NCI-H146 treated with DMSO at 0.1 percent for 48 hours (cell line): ENCODE measurements around the gene SVOP.
"Not testable (repeated sequence)": the region's sequence is repeated elsewhere in the genome, so short reads cannot be mapped to it uniquely, and the experiment has no call there.

ENCODE experiments used
- DNase-seq: peaks from one replicate; lab custom pipeline; 2025; ENCODE audit not compliant: unreplicated experiment; lab: John Stamatoyannopoulos, UW

Gene SVOP

DNA sequence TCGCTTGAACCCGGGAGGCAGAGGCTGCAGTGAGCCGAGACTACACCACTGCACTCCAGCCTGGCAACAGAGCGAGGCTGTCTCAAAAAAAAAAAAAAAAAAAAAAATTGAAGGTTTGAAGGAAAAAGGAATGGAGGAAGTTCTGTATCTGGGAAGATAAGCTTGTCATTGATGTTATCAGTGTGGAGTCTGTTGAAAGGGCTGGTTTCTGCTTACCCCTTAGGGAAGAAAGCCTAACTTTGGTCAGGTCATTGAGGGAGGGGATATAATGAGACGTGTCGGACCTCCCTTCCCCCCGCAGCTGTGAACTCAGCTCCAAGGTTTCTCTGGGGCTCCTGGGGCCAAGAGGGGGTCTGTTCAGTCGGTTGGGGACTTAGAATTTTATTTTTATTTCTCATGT is 124.5 kb downstream of the SVOP start:
- no peak for DNase-seq

- DNase-seq = no peak
These were observed 125.6 kb downstream of the SVOP start for GRCh38 chr12:108895220-108895802.

DNA sequence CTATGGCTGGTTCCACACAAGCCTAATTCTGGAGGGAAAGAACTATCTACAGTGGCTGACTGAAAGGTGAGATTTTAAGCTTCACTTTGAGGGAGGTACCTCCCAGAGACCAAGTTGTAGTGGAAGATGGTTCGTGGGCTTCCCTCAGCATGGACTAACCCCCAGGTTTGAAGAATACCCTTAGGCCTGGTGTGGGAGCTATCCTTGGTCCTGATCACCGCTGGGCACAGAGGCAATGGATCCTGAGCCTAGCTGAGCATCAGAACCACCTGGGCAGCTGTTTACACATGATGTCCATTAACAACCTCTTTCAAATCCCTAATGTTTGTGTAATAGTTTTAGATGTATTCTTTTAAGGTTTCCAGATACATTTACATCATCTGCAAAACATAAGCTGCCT is 130.7 kb downstream of the SVOP start:
- no peak for DNase-seq

DNA sequence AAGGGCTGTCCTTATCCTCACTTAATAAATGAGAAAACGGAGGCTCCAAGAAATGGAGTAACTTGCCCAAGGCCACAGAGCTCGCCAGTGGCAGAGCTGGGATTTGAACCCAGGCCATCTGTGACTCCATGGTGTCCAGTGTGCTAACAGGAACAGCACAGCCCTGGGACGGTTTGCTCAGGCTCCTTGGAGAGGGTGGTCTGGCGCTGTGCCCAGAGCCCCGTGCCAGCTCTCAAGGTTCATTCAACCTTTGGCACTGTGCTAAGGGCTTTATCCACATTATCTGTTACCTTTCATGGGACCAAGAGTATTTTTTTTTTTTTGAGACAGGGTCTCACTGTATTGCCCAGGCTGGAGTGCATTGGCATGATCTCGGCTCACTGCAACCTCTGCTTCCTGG is 132.8 kb downstream of the SVOP start:
- DNase-seq = no peak

DNA sequence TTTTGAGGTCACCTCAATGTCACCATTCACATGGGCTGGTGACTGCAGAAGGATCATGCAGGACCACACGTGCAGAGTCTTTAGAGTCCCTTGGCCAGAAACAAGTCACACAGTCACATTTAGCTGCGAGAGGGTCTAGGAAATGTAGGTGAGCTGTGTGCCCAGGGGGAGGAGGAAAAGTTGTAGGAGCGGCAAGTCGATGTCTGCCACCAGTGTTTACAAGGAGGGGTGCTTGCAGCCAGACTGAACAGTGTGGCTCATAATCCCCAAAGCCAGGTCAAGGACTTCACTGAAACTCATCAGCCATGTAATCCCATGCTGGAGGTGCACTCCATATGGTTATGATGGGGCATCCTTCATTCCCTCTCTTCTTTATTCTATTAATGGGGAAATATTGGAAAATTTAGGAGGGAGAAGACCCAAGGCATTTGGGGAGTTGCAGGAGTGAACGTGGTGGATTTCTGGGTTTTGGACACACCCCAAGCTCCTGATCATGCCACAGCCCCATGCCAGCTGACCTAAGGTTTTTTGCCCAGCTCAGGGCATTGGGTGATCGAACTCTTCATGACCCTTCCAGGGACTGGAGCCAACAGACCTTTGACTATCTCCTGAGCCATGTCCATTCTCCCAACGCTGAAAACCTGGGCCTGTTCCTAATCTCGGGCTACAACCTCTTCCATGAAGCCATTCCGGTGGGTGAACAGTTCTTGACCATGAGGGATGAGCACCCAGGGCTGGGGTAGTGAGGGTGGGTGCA is 133.8 kb downstream of the SVOP start:
- DNase-seq = no peak

DNA sequence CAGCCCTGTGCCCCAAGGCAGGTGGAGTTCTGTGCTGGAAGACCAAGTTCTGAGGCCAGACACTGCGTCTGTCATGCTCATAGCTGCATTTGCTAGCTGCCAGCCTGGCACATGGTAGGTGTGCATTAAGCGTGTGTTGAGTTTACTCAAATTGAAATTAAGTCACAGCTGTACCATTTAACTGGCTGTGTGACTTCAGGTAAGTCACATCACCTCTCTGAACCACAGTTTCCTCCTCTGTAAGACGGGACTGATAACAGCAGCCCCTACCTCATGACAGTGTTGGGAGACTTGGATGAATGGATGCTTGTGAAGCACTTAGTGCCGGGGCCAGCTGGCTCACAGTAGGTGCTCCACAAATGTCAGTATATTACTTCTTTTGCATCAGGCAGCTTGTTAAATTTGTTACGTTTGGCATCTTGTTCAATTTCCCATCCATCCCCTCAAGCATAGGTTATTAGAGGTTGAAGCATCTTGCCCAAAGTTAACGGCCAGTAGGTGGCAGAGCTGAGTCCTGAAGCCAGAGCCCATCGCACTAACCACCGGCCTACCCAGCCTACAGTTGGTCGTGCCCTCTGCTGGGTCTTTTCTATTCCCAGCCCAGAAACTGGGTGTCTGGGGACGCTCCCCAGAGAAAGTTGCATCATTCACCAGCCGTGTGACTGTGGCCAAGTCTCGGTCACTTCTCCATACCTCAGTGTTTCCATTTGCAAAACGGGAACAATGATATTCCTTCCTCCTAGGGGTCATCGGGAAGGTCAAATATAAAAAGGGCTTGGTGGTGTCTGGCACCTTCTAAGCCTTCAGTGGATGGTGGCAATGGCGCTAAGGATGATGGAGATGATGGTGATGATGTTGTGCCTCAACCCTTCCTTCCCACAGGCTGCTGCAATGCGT is 136.5 kb downstream of the SVOP start:
- DNase-seq = peak; percentile 17

DNA sequence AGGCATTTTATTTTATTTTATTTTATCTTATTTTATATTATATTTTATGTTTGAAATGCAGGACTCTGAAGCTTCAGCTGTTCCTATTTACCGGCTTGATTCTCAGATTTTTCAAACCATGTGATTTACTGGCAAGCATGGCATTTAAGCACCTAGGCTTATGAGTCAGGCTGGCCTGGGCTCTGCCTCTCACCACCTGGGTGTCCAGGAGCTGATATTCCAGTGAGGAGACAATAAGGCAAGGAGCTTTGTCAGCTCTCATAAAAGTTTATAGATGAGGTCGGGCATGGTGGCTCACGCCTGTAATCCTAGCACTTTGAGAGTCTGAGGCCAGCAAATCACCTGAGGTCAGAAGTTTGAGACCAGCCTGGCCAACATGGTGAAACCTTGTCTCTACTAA is 138.9 kb downstream of the SVOP start:
- DNase-seq = no peak

DNA sequence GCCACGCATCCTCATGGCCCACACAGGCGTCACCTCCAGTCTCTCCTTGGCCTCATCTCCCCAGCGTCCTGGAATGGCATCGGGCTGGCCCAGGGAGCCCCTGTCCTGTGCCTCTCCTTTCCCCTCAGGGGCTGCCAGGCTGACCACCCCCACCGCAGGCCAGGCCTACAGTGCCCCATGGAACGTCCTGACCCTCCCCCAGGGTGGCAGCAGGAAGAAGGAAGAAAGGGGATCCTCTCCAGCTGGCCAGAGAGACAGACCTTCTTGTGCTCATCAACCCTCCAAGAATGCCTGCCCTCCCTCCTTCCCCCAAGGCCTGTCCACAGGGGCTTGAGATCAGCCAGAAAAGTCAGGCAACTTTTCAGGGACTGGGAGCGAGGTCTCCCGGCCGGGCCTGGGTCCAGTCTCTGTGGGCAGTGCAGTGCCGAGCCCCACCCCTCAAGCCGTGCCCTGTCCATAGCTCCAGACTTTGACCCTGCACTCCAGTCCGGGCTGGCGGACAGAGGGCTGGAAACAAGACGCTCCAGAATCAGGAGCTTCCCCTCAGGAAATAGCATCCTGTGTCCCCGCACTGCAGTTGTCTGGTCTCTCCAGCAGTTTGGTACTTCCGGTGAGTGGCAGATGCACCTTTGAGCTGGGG is 141.1 kb downstream of the SVOP start, which contains the start of gene DAO:
DAO (plus strand) TSS at position 478 of the 640 bp plus-strand sequence. CDS start 4,915 bp downstream, outside the sequence.
- no peak for DNase-seq

DNA sequence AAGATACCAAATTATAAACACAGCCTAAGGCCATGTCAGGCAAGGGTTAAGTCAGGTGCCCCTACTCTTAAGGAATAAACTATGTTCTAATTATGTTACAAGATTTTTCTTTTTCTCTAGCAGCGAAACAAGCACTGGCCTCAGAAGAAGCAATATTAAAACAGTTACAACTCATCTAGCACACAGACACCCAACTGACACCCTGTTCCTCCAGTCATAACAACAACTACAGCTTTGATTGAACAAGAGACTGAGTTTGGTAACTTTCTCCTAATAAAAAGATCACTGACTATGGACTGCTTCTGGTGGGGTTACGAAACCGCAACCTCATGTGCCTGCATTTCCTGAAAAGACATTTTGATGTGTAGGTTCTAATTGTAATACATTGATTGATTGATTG is 144.3 kb downstream of the SVOP start:
- no peak for DNase-seq

DNA sequence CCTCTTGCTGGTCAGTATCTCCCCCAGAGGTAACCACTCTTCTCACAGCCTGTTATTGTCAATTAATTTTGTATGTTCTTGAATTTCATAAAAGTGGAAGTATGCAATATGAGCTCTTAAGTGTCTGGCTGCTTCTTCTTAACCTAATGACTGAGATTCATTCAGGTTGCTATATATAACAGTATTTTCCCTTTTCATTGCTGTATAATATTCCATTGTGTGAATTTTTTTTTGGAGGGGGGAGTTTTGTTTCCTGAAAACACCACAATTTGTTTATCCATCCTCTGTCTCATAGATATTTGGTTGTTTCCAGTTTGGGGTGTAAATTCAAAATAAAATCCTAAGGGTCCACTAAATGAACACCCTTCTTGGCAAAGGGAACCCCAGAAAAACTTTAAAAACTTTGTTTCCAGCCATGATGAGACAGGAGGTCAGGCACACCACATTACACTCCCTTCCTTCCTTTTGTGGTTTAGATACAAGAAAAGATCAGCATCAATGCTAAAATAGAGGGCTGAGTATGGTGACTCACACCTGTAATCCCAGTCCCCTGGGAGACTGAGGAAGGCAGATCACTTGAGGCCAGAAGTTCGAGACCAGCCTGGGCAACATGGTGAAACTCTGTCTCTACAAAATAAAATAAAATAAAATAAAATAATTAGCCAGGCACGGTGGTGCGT is 145.0 kb downstream of the SVOP start:
- DNase-seq = no peak

DNA sequence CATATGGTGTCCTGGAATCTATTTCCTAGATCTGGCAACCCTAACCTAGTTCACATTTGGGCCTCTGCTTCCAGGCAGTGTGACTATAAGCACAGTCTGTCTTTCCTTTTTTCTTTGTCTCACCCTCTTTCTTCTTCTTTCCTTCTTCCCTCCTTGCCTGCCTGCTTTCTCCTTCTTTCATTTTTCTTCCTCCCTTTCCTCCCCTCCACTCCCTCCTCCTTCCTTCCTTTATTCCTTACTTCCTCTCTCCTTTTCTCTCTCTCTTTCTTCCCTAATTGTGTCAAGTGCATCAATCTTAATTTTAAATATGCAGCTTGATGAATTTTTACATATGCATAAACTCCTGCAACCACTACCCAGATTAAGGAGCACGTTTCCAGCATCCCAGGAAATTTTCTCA is 145.6 kb downstream of the SVOP start:
- DNase-seq = no peak

GRCh38 chr12:108868781-108869180 is 152.1 kb downstream of the SVOP start:
- DNase-seq = no peak

- not testable (repeated sequence) for DNase-seq
These were observed 154.8 kb downstream of the SVOP start for GRCh38 chr12:108866083-108866482.

- DNase-seq = no peak
These were observed 155.7 kb downstream of the SVOP start for GRCh38 chr12:108865169-108865568.

DNA sequence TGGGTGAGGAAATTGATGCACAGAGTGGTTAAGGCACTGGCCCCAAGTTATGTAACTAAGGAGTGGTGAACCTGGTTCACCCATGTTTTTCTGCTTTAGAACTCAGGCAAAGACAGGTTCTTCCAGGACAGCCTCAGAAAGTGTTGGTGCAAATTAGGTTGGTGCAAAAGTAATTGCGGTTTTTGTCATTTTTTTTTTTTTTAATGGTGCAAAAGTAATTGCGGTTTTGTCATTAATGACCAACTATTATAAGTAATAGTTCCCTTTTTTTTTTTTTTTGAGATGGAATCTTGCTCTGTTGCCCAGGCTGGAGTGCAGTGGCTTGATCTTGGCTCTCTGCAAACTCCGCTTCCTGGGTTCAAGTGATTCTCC is 158.3 kb downstream of the SVOP start:
- no peak for DNase-seq

DNA sequence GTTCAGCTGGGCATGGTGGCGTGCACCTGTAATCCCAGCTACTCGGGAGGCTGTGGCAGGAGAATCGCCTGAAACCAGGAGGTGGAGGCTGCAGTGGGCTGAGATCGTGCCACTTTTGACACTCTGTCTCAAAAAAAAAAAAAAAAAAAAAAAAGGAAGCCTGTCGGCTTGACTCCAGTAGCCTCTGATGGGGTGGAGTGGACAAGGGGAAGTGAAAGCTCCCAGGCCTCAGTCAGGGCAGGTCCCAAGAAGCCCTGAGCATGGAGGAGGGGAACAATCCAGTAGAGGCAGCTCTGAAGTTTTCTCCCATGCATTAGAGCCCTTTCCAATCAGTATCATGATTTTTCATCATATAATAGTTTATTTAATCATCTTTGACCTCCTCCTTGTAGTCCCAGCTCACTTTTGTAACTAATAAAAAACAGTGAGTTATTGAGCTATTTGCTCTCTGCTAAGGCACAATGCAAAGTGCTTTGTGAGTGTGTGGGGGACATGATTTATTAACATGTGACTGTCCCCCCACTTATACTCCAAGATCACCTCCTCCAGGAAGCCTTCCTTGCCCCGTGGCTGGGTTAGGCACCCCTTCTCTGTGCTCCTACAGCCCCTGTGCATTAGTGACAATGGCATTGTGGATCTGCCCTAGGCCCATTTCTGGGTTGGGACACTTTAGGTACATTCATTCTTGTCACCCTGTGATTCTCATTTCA is 158.8 kb downstream of the SVOP start:
- no peak for DNase-seq

- no peak for DNase-seq
These were observed 160.4 kb downstream of the SVOP start for GRCh38 chr12:108860443-108860842.

GRCh38 chr12:108859923-108860291 is 161.0 kb downstream of the SVOP start:
- no peak for DNase-seq

DNA sequence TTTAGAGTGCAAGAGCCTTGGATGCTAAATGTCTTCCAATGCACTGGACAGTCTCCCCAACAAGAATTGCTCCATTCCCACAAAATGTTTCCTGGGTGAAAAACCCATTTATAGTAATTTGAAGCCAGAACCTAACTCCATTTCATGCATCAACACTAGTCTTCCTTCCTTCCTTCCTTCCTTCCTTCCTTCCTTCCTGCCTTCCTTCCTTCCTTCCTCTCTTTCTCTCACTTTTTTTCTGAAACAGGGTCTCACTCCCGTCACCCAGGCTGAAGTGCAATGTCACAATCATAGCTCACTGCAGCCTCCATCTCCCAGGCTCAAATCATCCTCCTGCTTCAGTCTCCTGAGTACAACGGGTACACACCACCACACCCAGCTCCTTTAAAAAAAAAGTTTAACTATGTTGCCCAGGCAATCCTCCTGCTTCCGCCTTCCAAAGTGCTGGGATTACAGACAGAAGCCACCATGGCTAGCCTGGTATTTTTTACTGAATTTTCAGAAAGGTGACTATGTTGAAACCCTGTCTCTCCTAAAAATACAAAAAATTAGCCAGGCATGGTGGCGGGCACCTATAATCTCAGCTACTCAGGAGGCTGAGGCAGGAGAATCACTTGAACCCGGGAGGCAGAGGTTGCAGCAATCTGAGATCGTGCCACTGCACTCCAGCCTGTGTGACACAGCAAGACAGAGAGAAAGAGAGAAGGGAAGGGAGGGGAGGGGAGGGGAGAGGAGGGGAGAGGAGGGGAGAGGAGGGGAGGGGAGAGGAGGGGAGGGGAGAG is 161.5 kb downstream of the SVOP start:
- DNase-seq = not testable (repeated sequence)
